Brain microvascular endothelial cell (primary cell): ENCODE results near the gene ADAMTS17.

Experiments
- DNase-seq: peaks from one replicate; pipeline ENCODE4 v3.0.0-alpha.2; 2020
- H3K27ac ChIP-seq: fragments of 250-450 bp; sonication (Bioruptor Pico); 2 replicates; pipeline ENCODE4 v1.5.1; 2020; ENCODE audit warnings: mild to moderate bottlenecking, moderate library complexity
- H3K27me3 ChIP-seq: fragments of 250-450 bp; sonication (Bioruptor Pico); replicated peaks from 2 replicates; pipeline ENCODE4 v1.5.1; 2020; ENCODE audit warnings: mild to moderate bottlenecking
- H3K36me3 ChIP-seq: fragments of 250-450 bp; sonication (Bioruptor Pico); replicated peaks from 2 replicates; pipeline ENCODE4 v1.5.1; 2020; ENCODE audit warnings: mild to moderate bottlenecking
- H3K4me3 ChIP-seq: 2 replicates; pipeline ENCODE4 v1.5.1; 2011; ENCODE audit warnings: low read depth, mild to moderate bottlenecking, control low read depth, low read length, moderate library complexity
- CTCF ChIP-seq: IDR thresholded peaks from 2 replicates; pipeline ENCODE4 v1.5.1; 2011; ENCODE audit warnings: low read depth, mild to moderate bottlenecking, moderate library complexity, low read length, control low read depth, inconsistent platforms; ENCODE audit errors: missing control alignments
- in situ Hi-C: cut with HindIII; loops from 2 replicates; pipeline ENCODE4 v1.10.0; 2017; ENCODE audit warnings: low sequenced_read_pairs, low pct_ligation_motif_present

ADAMTS17 gene

GRCh38 chr15:100334905-100335304 is 6.9 kb downstream of the ADAMTS17 start:
- no peak for TF ChIP-seq CTCF
- Histone ChIP-seq H3K27me3 (no peaks in the 10 kb centered on the region), H3K36me3 (no peaks in the 10 kb centered on the region), H3K27ac (no peak overlapping the region), H3K4me3 (no peak overlapping the region)
- in situ Hi-C loops: no loop called here
- no peak for DNase-seq

- no peak for DNase-seq
- Histone ChIP-seq H3K36me3 (no peaks in the 10 kb centered on the region), H3K27me3 (no peaks in the 10 kb centered on the region), H3K4me3 (no peak overlapping the region), H3K27ac (no peak overlapping the region)
- in situ Hi-C loops: no loop called here
- no peak for TF ChIP-seq CTCF
Observed at GRCh38 chr15:100334456-100334855, 7.3 kb downstream of the ADAMTS17 start.

GRCh38 chr15:100334015-100334414 is 7.8 kb downstream of the ADAMTS17 start:
- in situ Hi-C loops: no loop called here
- DNase-seq: no peak
- Histone ChIP-seq H3K4me3 (no peak overlapping the region), H3K36me3 (no peaks in the 10 kb centered on the region), H3K27ac (no peak overlapping the region), H3K27me3 (no peaks in the 10 kb centered on the region)
- TF ChIP-seq CTCF: no peak

- no peaks in the 10 kb centered on the region for H3K36me3 ChIP-seq
- H3K27me3 ChIP-seq: no peaks in the 10 kb centered on the region
- no peak for TF ChIP-seq CTCF
- no peak overlapping the region for H3K27ac ChIP-seq
- DNase-seq: no peak
- no peak overlapping the region for H3K4me3 ChIP-seq
- in situ Hi-C loops: no loop called here
Observed at GRCh38 chr15:100333236-100333635, 8.5 kb downstream of the ADAMTS17 start.

- H3K27me3 ChIP-seq: no peaks in the 10 kb centered on the region
- no peak overlapping the region for H3K27ac ChIP-seq
- H3K36me3 ChIP-seq: no peaks in the 10 kb centered on the region
- H3K4me3 ChIP-seq: no peak overlapping the region
- no peak for TF ChIP-seq CTCF
- no peak for DNase-seq
- in situ Hi-C loops: no loop called here
Observed at GRCh38 chr15:100332721-100333120, 9.1 kb downstream of the ADAMTS17 start.

- TF ChIP-seq CTCF: no peak
- H3K4me3 ChIP-seq: no peak overlapping the region
- no peaks in the 10 kb centered on the region for H3K36me3 ChIP-seq
- in situ Hi-C loops: no loop called here
- H3K27me3 ChIP-seq: no peaks in the 10 kb centered on the region
- no peak for DNase-seq
- no peak overlapping the region for H3K27ac ChIP-seq
Observed at GRCh38 chr15:100332231-100332630, 9.5 kb downstream of the ADAMTS17 start.
